ENCODE results near the gene COL27A1. TPM values are rescaled to one million over a fixed set of nuclear protein-coding genes. Genes with fewer than 3 reads are reported as not detected.

Gene COL27A1
- total RNA-seq, 2 experiments from 2014 or later, result not detected

DNA sequence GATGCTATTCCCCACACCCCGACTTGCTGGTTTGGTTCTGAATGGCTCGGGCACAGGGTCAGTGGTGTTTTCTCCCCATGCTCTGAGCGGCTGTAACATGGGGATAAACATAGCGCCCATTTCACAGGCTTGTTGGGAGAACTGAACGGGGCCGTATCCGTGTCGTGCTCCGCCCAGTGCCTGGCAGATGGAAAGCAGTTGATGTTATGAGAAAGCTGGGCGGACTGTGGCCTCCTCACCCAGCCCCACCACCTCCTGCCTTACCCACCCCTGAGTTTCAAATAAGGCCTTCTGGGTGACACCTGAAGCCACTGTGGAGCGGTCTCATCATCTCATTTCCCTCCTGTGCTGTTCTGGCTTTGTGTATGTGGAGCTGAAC, 188.8 kb downstream of the COL27A1 start:
- Histone ChIP-seq H3K4me1 (ENCODE audit: insufficient read depth, low read length, poor library complexity, severe bottlenecking) (peaks cover 13% of the 10 kb centered on the region), H2AFZ (ENCODE audit: low read length) (no peak overlapping the region), H4K20me1 (ENCODE audit: insufficient read depth, low read length) (no peaks in the 10 kb centered on the region), H3K79me2 (ENCODE audit: insufficient read depth, low read depth, low read length) (no peaks in the 10 kb centered on the region), H3K9me2 (ENCODE audit: insufficient read depth, low read length) (no peaks in the 10 kb centered on the region), H3K4me3 (ENCODE audit: low read depth, low read length, poor library complexity, severe bottlenecking) (no peak overlapping the region), H3K27ac (ENCODE audit: low read depth, low read length, poor library complexity, severe bottlenecking) (no peak overlapping the region), H3K9me3 (ENCODE audit: low read length) (no peaks in the 10 kb centered on the region), H3K4me2 (ENCODE audit: low read length) (no peak overlapping the region), H3K36me3 (ENCODE audit: insufficient read depth, low read length) (peaks cover 95% of the 10 kb centered on the region)
- no TSS peak for BruUV-seq (replicated peaks)
- no peak for DNase-seq (ENCODE audit: low spot score)
- intact Hi-C loops (cut with micrococcal nuclease; ENCODE audit: unreplicated experiment), result no loop called here
- POLR2A ChIA-PET, result no interaction called here
- TF ChIP-seq CTCF (conservative IDR thresholded peaks at IDR 0.05; ENCODE audit: low read length), result no peak
- TF ChIP-seq EZH2phosphoT487 (IDR thresholded peaks at IDR 0.05; ENCODE audit: borderline replicate concordance, low read depth, low read length), result no peak
- CTCF ChIA-PET (ENCODE audit: unreplicated experiment), result no interaction called here

DNA sequence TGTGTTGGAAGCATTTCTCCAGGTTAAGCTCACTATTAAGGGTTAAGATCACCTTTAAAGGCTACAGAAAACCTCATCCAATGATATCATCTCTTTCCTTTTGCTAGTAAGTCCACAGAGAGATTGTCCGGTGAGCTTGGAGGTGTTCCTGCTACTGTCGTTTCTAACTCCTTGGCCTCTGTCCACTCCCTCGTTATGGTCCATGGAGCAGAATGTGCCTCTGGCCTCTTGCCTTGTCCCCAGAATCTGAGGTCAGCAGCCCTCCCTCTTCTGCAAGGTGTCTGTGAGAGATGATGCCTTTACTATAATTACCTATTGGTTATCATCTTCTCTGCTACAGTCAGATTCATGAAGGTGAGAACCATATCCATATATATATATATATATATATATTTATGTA, 189.4 kb downstream of the COL27A1 start:
- TF ChIP-seq CTCF (conservative IDR thresholded peaks at IDR 0.05; ENCODE audit: low read length) (no peak), EZH2phosphoT487 (IDR thresholded peaks at IDR 0.05; ENCODE audit: borderline replicate concordance, low read depth, low read length) (no peak)
- Histone ChIP-seq H3K4me2 (ENCODE audit: low read length) (no peak overlapping the region), H3K4me1 (ENCODE audit: insufficient read depth, low read length, poor library complexity, severe bottlenecking) (peaks cover 15% of the 10 kb centered on the region), H3K9me2 (ENCODE audit: insufficient read depth, low read length) (no peaks in the 10 kb centered on the region), H3K79me2 (ENCODE audit: insufficient read depth, low read depth, low read length) (no peaks in the 10 kb centered on the region), H4K20me1 (ENCODE audit: insufficient read depth, low read length) (no peaks in the 10 kb centered on the region), H2AFZ (ENCODE audit: low read length) (no peak overlapping the region), H3K36me3 (ENCODE audit: insufficient read depth, low read length) (peaks cover 95% of the 10 kb centered on the region), H3K27ac (ENCODE audit: low read depth, low read length, poor library complexity, severe bottlenecking) (no peak overlapping the region), H3K9me3 (ENCODE audit: low read length) (no peaks in the 10 kb centered on the region), H3K4me3 (ENCODE audit: low read depth, low read length, poor library complexity, severe bottlenecking) (no peak overlapping the region)
- CTCF ChIA-PET (ENCODE audit: unreplicated experiment), result no interaction called here
- BruUV-seq (replicated peaks), result no TSS peak
- DNase-seq (ENCODE audit: low spot score), result no peak
- intact Hi-C loops (cut with micrococcal nuclease; ENCODE audit: unreplicated experiment), result no loop called here
- POLR2A ChIA-PET, result no interaction called here

- no peaks in the 10 kb centered on the region for H3K9me2 ChIP-seq (ENCODE audit: insufficient read depth, low read length)
- DNase-seq (ENCODE audit: low spot score), result no peak
- CTCF ChIA-PET (ENCODE audit: unreplicated experiment), result no interaction called here
- H4K20me1 ChIP-seq (ENCODE audit: insufficient read depth, low read length), result no peaks in the 10 kb centered on the region
- POLR2A ChIA-PET, result interaction anchor here (0.6 kb wide), 1 partner anchor 220 kb away, joined by 3 read pairs; no protein-coding TSS in a partner anchor
- no peak overlapping the region for H3K27ac ChIP-seq (ENCODE audit: low read depth, low read length, poor library complexity, severe bottlenecking)
- no peak for TF ChIP-seq CTCF (conservative IDR thresholded peaks at IDR 0.05; ENCODE audit: low read length)
- TF ChIP-seq EZH2phosphoT487 (IDR thresholded peaks at IDR 0.05; ENCODE audit: borderline replicate concordance, low read depth, low read length), result no peak
- no peaks in the 10 kb centered on the region for H3K79me2 ChIP-seq (ENCODE audit: insufficient read depth, low read depth, low read length)
- H3K4me2 ChIP-seq (ENCODE audit: low read length), result no peak overlapping the region
- no TSS peak for BruUV-seq (replicated peaks)
- no peak overlapping the region for H3K4me3 ChIP-seq (ENCODE audit: low read depth, low read length, poor library complexity, severe bottlenecking)
- H3K36me3 ChIP-seq (ENCODE audit: insufficient read depth, low read length), result peaks cover 95% of the 10 kb centered on the region
- no peak overlapping the region for H2AFZ ChIP-seq (ENCODE audit: low read length)
- H3K4me1 ChIP-seq (ENCODE audit: insufficient read depth, low read length, poor library complexity, severe bottlenecking), result peaks cover 24% of the 10 kb centered on the region
- H3K9me3 ChIP-seq (ENCODE audit: low read length), result no peaks in the 10 kb centered on the region
- intact Hi-C loops (cut with micrococcal nuclease; ENCODE audit: unreplicated experiment), result no loop called here
Measured at GRCh38 chr9:114345493-114346065, 190.2 kb downstream of the COL27A1 start.
